K562 (cell line): ENCODE results near the gene FCHSD1. TPM values are rescaled to one million over a fixed set of nuclear protein-coding genes. Genes with fewer than 3 reads are reported as not detected.

Source experiments
- ARNT ChIP-seq, 2 experiments: fragments of 450-650 bp; IDR thresholded peaks; 2 replicates each; pipeline ENCODE4 v1.6.1; 2016; ENCODE audit warnings: mild to moderate bottlenecking in 1 of 2
- ATF2 ChIP-seq: sonication (generic); formaldehyde crosslinking; IDR thresholded peaks from 2 replicates; pipeline ENCODE4 v1.8.1; 2022; ENCODE audit warnings: missing genetic modification reagents
- CC2D1A ChIP-seq: fragments of 450-650 bp; IDR thresholded peaks from 2 replicates; pipeline ENCODE4 v1.6.1; 2017; ENCODE audit warnings: mild to moderate bottlenecking
- CXXC5 ChIP-seq: fragments of 250-450 bp; sonication (Bioruptor Pico); IDR thresholded peaks from 2 replicates; pipeline ENCODE4 v1.8.0; 2022; ENCODE audit warnings: inconsistent platforms, mild to moderate bottlenecking, moderate library complexity
- GABPB2 ChIP-seq: fragments of 250-450 bp; sonication (Bioruptor Pico); conservative IDR thresholded peaks from 2 replicates; pipeline ENCODE4 v1.5.1; 2021; ENCODE audit warnings: mild to moderate bottlenecking
- HDAC2 ChIP-seq: fragments of 450-650 bp; IDR thresholded peaks from 2 replicates; pipeline ENCODE4 v1.6.1; 2016; ENCODE audit warnings: mild to moderate bottlenecking
- L3MBTL2 ChIP-seq: fragments of 450-650 bp; IDR thresholded peaks from 2 replicates; pipeline ENCODE4 v1.6.1; 2016; ENCODE audit warnings: mild to moderate bottlenecking, moderate library complexity
- LEF1 ChIP-seq: fragments of 450-650 bp; IDR thresholded peaks from 2 replicates; pipeline ENCODE4 v1.6.1; 2016; ENCODE audit warnings: mild to moderate bottlenecking
- NCOA6 ChIP-seq: fragments of 450-650 bp; IDR thresholded peaks from 2 replicates; pipeline ENCODE4 v1.6.1; 2017; ENCODE audit warnings: mild to moderate bottlenecking
- POLR2H ChIP-seq: IDR thresholded peaks from 2 replicates; pipeline ENCODE4 v1.6.1; 2016; ENCODE audit warnings: missing genetic modification characterization, low read depth, mild to moderate bottlenecking, control low read depth, missing compliant biosample characterization, moderate library complexity
- POLR3A ChIP-seq: IDR thresholded peaks from 2 replicates; pipeline ENCODE4 v1.6.1; 2011; ENCODE audit warnings: borderline replicate concordance, mild to moderate bottlenecking, moderate library complexity; ENCODE audit not compliant: insufficient read length, insufficient read depth; ENCODE audit errors: extremely low read depth
- SMARCC2 ChIP-seq: fragments of 450-650 bp; IDR thresholded peaks from 2 replicates; pipeline ENCODE4 v1.6.1; 2017; ENCODE audit warnings: antibody characterized with exemption, moderate library complexity, mild to moderate bottlenecking, low read depth
- polyA plus RNA-seq, 8 experiments: library from polyadenylated mRNA; depleted of rRNA in 4 of 8; stranded (reverse) in 5 of 8; unstranded in 3 of 8; fragments of >200 nt; fragmentation: Nextera tagmentation in 2 of 8; fragmentation: Illumina TruSeq in 1 of 8; extraction: Ambion mirVana in 2 of 8; extraction: Trizol in 1 of 8; gene quantifications; 2 replicates each; pipeline versions ENCODE4 v1.2.1 to v1.2.3, GENCODE V29; 2011 to 2014; ENCODE audit warnings: inconsistent platforms in 1 of 8, missing spikeins in 1 of 8
- total RNA-seq, 7 experiments: library from RNA; depleted of rRNA in 6 of 7; stranded (reverse); fragments of >200 nt in 6 of 7; fragmentation: Illumina TruSeq in 2 of 7; extraction: Trizol in 2 of 7; gene quantifications; 2 replicates each; pipeline versions ENCODE4 v1.2.1 to v1.2.3, GENCODE V29; 2011 to 2021; ENCODE audit warnings: low replicate concordance in 1 of 7
- TF ChIP-seq, protein P1 (sequence below): sonication (generic); formaldehyde crosslinking; IDR thresholded peaks from 2 replicates; pipeline ENCODE4 v1.8.0; 2022; ENCODE audit warnings: missing genetic modification reagents, mild to moderate bottlenecking, borderline replicate concordance
- TF ChIP-seq, protein P2 (sequence below): sonication (generic); formaldehyde crosslinking; IDR thresholded peaks from 2 replicates; pipeline ENCODE4 v1.8.0; 2022; ENCODE audit warnings: missing genetic modification reagents, mild to moderate bottlenecking, moderate library complexity, borderline replicate concordance
- TF ChIP-seq, protein P3 (sequence below): fragments of 450-650 bp; IDR thresholded peaks from 2 replicates; pipeline ENCODE4 v1.6.1; 2017; ENCODE audit warnings: antibody characterized with exemption, mild to moderate bottlenecking
- TF ChIP-seq, protein P4 (sequence below): fragments of 450-650 bp; IDR thresholded peaks from 2 replicates; pipeline ENCODE4 v1.6.1; 2016; ENCODE audit warnings: borderline replicate concordance

The FCHSD1 gene
- total and polyA plus RNA-seq, 9 of the 15 experiments (the other 6 are each of a cell fraction or from before 2014, with no cell fraction given), result 0.35 to 37.5 (median 13.6) TPM

GRCh38 chr5:141637767-141638419 lies 13.3 kb downstream of the FCHSD1 start (continued):
- TF ChIP-seq, protein P1, sequence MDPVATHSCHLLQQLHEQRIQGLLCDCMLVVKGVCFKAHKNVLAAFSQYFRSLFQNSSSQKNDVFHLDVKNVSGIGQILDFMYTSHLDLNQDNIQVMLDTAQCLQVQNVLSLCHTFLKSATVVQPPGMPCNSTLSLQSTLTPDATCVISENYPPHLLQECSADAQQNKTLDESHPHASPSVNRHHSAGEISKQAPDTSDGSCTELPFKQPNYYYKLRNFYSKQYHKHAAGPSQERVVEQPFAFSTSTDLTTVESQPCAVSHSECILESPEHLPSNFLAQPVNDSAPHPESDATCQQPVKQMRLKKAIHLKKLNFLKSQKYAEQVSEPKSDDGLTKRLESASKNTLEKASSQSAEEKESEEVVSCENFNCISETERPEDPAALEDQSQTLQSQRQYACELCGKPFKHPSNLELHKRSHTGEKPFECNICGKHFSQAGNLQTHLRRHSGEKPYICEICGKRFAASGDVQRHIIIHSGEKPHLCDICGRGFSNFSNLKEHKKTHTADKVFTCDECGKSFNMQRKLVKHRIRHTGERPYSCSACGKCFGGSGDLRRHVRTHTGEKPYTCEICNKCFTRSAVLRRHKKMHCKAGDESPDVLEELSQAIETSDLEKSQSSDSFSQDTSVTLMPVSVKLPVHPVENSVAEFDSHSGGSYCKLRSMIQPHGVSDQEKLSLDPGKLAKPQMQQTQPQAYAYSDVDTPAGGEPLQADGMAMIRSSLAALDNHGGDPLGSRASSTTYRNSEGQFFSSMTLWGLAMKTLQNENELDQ (CRISPR knock-in tag), result no peak
- peak; percentile 83 for TF ChIP-seq NCOA6
- TF ChIP-seq, protein P2, sequence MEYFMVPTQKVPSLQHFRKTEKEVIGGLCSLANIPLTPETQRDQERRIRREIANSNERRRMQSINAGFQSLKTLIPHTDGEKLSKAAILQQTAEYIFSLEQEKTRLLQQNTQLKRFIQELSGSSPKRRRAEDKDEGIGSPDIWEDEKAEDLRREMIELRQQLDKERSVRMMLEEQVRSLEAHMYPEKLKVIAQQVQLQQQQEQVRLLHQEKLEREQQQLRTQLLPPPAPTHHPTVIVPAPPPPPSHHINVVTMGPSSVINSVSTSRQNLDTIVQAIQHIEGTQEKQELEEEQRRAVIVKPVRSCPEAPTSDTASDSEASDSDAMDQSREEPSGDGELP (CRISPR knock-in tag), result peak; percentile 90
- peak; percentile 84 for TF ChIP-seq L3MBTL2
- TF ChIP-seq, protein P3, sequence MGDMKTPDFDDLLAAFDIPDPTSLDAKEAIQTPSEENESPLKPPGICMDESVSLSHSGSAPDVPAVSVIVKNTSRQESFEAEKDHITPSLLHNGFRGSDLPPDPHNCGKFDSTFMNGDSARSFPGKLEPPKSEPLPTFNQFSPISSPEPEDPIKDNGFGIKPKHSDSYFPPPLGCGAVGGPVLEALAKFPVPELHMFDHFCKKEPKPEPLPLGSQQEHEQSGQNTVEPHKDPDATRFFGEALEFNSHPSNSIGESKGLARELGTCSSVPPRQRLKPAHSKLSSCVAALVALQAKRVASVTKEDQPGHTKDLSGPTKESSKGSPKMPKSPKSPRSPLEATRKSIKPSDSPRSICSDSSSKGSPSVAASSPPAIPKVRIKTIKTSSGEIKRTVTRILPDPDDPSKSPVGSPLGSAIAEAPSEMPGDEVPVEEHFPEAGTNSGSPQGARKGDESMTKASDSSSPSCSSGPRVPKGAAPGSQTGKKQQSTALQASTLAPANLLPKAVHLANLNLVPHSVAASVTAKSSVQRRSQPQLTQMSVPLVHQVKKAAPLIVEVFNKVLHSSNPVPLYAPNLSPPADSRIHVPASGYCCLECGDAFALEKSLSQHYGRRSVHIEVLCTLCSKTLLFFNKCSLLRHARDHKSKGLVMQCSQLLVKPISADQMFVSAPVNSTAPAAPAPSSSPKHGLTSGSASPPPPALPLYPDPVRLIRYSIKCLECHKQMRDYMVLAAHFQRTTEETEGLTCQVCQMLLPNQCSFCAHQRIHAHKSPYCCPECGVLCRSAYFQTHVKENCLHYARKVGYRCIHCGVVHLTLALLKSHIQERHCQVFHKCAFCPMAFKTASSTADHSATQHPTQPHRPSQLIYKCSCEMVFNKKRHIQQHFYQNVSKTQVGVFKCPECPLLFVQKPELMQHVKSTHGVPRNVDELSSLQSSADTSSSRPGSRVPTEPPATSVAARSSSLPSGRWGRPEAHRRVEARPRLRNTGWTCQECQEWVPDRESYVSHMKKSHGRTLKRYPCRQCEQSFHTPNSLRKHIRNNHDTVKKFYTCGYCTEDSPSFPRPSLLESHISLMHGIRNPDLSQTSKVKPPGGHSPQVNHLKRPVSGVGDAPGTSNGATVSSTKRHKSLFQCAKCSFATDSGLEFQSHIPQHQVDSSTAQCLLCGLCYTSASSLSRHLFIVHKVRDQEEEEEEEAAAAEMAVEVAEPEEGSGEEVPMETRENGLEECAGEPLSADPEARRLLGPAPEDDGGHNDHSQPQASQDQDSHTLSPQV, result peak; percentile 39; the same call in 1 of the 2 replicates
- no peak for TF ChIP-seq GABPB2
- no peak for TF ChIP-seq ARNT (IDR thresholded peaks at IDR 0.05)
- TF ChIP-seq, protein P4, sequence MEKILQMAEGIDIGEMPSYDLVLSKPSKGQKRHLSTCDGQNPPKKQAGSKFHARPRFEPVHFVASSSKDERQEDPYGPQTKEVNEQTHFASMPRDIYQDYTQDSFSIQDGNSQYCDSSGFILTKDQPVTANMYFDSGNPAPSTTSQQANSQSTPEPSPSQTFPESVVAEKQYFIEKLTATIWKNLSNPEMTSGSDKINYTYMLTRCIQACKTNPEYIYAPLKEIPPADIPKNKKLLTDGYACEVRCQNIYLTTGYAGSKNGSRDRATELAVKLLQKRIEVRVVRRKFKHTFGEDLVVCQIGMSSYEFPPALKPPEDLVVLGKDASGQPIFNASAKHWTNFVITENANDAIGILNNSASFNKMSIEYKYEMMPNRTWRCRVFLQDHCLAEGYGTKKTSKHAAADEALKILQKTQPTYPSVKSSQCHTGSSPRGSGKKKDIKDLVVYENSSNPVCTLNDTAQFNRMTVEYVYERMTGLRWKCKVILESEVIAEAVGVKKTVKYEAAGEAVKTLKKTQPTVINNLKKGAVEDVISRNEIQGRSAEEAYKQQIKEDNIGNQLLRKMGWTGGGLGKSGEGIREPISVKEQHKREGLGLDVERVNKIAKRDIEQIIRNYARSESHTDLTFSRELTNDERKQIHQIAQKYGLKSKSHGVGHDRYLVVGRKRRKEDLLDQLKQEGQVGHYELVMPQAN, result peak; percentile 84
- no peak for TF ChIP-seq POLR3A
- no peak for TF ChIP-seq POLR2H (tag)
- TF ChIP-seq ATF2 (CRISPR knock-in tag), result peak; percentile 76; the same call in 1 of the 2 replicates
- peak; percentile 29; the same call in 1 of the 2 replicates for TF ChIP-seq CC2D1A
- 0 out of 2 replicates have a peak, but pooled peaks have one; percentile 27 for TF ChIP-seq LEF1
- TF ChIP-seq CXXC5, result peak; percentile 68
- TF ChIP-seq HDAC2, result peak; percentile 49; the same call in 1 of the 2 replicates
- no peak for TF ChIP-seq SMARCC2
